Right lobe of liver (tissue), 6 donors: ENCODE data around the gene RALGAPA2. TPM values are rescaled to one million over a fixed set of nuclear protein-coding genes. Genes with fewer than 3 reads are reported as not detected.

Experiments used
- ATAC-seq, 4 donors: fragments of 200-7000 bp; cut with Tn5 transposase; one replicate each; pipeline ENCODE4 v1.9.1; 2020; ENCODE audit warnings: mild to moderate bottlenecking in 4 of 4, moderate library complexity in 4 of 4
- DNase-seq, 3 donors: peaks; one replicate each; pipeline ENCODE4 v3.0.0-alpha.2; 2020
- H3K27ac ChIP-seq, 3 donors: fragments of 200-600 bp; one replicate each; pipeline ENCODE4 v1.8.0; 2022
- H3K27me3 ChIP-seq, 2 donors: fragments of 200-600 bp; one replicate each; pipeline ENCODE4 v1.8.0; 2022
- H3K36me3 ChIP-seq, 4 donors: fragments of 200-600 bp; sonication (generic) in 1 of 4; one replicate each; pipeline versions ENCODE4 v1.5.1 to v1.8.0; 2017 to 2022; ENCODE audit warnings: control low read depth in 1 of 4
- H3K4me1 ChIP-seq, 4 donors: fragments of 200-600 bp; sonication (generic) in 1 of 4; one replicate each; pipeline versions ENCODE4 v1.5.1 to v1.8.0; 2017 to 2022; ENCODE audit warnings: control low read depth in 1 of 4
- H3K4me3 ChIP-seq, 3 donors: fragments of 200-600 bp; one replicate each; pipeline ENCODE4 v1.8.0; 2022
- H3K9me3 ChIP-seq, 4 donors: fragments of 200-600 bp; sonication (generic) in 1 of 4; one replicate each; pipeline versions ENCODE4 v1.5.1 to v1.8.0; 2017 to 2022; ENCODE audit warnings: control low read depth in 1 of 4
- POLR2A ChIP-seq: fragments of 450-650 bp; IDR thresholded peaks from one replicate; pipeline ENCODE4 v1.6.1; 2017; ENCODE audit warnings: antibody characterized with exemption, mild to moderate bottlenecking
- WGBS: methylation state at CpG from one replicate; pipeline ENCODE4 v1.1.6; 2018; ENCODE audit warnings: low coverage, low lambda C conversion rate; ENCODE audit not compliant: insufficient coverage; ENCODE audit errors: missing lambda C conversion rate; 5-methylcytosine and 5-hydroxymethylcytosine counted together
- intact Hi-C, 2 donors: fragments of 100-400 bp; cut with DNase I; formaldehyde crosslinking; loops; one replicate each; pipeline versions ENCODE4 v1.11.2 to v1.14.1; 2022
- total RNA-seq, 6 experiments: library from RNA; depleted of rRNA in 2 of 6; stranded (reverse); fragments of >200 nt in 2 of 6; fragmentation: NEBNext Ultra II Directional in 3 of 6; extraction: Animal tissue kit (Norgen Biotek cat#: 25700) in 3 of 6; gene quantifications; one replicate each; pipeline versions ENCODE4 v1.1.0 to v1.2.4, GENCODE V29; 2016 to 2023
- TF ChIP-seq, protein P1 (sequence below), 4 donors: fragments of 200-600 bp in 3 of 4; fragments of 450-650 bp in 1 of 4; IDR thresholded peaks; one replicate each; pipeline versions ENCODE4 v1.5.1 to v1.8.0; 2016 to 2022; ENCODE audit warnings: antibody characterized with exemption in 4 of 4, mild to moderate bottlenecking in 2 of 4
- donor health status: DM: no; HTN: yes; CAD: no.
- donor health status: DM: no; HTN: no; CAD: no.
- donor health status: DM: no; HTN: no; CAD: no.
- donor health status: DM: no; HTN: yes; CAD: no.
- donor health status: DM: no; HTN: yes; CAD: no.

Gene RALGAPA2
- total RNA-seq, 6 experiments from 2014 or later: 38.3 to 76.7 (median 62.7) TPM

DNA sequence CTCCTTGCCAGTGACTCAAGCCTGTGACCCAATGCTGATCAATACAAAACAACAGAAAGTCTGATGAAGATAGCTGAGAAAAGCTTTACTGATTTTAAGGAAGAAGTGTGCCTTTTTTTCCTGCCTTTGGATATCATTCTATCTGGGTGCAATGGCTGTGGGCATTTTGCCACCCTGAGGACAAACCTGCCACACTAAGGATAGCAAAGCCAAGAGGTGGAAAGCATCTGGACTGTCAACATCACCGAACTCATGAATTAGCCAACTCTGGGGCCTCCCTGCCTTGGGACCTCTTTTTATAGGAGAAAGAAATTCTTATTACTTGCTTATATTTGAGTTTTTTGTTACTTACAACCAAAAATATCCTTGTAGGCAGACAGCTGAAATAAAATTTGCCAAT, 19.9 kb downstream of the RALGAPA2 start:
- DNase-seq (no peak), ATAC-seq (peak; percentile 41 to 76 (median 55))
- Histone ChIP-seq H3K9me3 (no peaks in the 10 kb centered on the region), H3K4me3 (no peak overlapping the region), H3K27me3 (no peaks in the 10 kb centered on the region), H3K36me3 (no peaks in the 10 kb centered on the region), H3K27ac (no peak overlapping the region), H3K4me1 (peaks cover 0 to 4% (median 0%) of the 10 kb centered on the region in 4 donors)
- TF ChIP-seq, protein P1, sequence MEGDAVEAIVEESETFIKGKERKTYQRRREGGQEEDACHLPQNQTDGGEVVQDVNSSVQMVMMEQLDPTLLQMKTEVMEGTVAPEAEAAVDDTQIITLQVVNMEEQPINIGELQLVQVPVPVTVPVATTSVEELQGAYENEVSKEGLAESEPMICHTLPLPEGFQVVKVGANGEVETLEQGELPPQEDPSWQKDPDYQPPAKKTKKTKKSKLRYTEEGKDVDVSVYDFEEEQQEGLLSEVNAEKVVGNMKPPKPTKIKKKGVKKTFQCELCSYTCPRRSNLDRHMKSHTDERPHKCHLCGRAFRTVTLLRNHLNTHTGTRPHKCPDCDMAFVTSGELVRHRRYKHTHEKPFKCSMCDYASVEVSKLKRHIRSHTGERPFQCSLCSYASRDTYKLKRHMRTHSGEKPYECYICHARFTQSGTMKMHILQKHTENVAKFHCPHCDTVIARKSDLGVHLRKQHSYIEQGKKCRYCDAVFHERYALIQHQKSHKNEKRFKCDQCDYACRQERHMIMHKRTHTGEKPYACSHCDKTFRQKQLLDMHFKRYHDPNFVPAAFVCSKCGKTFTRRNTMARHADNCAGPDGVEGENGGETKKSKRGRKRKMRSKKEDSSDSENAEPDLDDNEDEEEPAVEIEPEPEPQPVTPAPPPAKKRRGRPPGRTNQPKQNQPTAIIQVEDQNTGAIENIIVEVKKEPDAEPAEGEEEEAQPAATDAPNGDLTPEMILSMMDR (IDR thresholded peaks at IDR 0.05): no peak
- TF ChIP-seq POLR2A: no peak
- WGBS: 38% methylated on average over 1 of the region's 1 CpG
- intact Hi-C loops: no loop called here

DNA sequence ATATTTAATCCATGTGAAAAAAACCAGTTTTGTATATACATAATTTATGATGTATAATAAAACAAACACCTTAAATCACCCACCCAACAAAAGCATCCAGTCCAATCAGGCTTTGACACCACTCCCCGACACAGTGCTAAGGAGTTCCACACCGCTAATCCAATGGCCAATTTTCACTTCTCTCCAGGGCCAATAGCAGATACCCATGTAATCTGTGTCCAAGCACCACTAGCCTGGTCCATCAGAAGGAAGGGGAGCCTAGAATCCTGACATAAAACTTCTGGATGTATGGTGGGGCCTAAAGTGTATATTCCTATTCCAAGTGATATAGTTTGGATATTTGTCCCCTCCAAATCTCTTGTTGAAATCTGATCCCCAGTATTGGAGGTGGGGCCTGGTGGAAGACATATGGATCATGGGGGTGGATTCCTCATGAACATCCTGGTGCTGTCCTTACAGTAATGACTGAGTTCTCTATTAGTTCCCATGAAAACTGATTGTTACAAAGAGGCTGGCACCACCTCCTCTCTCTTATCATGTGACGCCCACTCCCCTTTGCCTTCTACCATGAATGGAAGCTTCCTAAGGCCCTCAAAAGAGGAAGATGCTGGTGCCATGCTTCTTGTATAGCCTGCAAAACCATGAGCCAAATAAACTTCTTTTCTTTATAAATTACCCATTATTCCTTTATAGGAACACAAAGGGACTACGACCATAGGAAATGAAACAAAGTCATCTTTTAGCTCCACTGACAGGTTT, 20.8 kb downstream of the RALGAPA2 start:
- H3K27me3 ChIP-seq: no peaks in the 10 kb centered on the region
- H3K9me3 ChIP-seq: no peaks in the 10 kb centered on the region
- DNase-seq: no peak
- WGBS: 74% methylated on average over 3 of the region's 4 CpGs
- H3K4me1 ChIP-seq: peaks cover 0 to under 1% (median 0%) of the 10 kb centered on the region in 4 donors
- no peak for TF ChIP-seq POLR2A
- no peak overlapping the region for H3K27ac ChIP-seq
- no peaks in the 10 kb centered on the region for H3K36me3 ChIP-seq
- no peak for ATAC-seq
- intact Hi-C loops: no loop called here
- H3K4me3 ChIP-seq: no peak overlapping the region

DNA sequence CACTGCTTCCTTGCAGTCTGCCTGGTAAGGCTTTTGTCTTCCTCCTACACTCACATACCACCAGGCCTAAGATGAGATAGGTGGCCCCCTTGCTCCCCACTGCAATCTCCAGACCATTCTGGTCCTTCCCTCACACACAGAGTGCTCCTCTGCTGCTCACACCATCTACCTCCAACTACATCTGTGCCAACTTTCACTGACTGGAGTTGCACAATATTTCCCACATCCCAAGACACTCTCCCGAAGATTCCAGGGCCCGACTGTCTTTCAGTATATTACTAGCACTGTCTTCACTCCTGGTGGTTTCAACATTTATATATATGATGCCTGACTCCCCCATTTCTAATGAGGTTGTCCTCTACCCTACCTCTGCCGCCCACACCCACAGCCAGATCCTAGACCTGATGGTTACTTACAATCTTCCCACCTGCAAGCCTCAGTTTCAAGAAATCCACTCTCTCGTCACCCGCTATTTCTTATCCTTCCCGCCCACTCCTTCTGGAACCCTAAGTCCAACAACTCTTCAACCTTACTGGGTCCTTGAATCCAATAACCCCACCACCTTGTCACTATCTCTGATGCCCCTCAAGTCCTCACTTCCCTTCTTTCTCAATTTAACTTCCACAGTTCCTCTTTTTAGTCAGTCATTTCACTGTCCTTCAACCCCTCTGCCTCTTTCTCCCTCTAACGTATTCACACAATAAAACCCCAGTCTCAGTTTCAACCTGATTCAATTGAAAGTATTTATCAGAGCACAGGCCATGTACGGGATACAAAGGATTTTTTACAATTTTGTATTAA, 21.6 kb downstream of the RALGAPA2 start:
- H3K4me3 ChIP-seq: no peak overlapping the region
- DNase-seq: no peak
- H3K9me3 ChIP-seq: no peaks in the 10 kb centered on the region
- 71% methylated on average over 8 of the region's 8 CpGs for WGBS
- peak overlapping the region in 1 of 3 donors; percentile 26 for H3K27ac ChIP-seq
- TF ChIP-seq, protein P1 (IDR thresholded peaks at IDR 0.05): no peak
- TF ChIP-seq POLR2A: no peak
- peaks cover 0 to 8% (median 0%) of the 10 kb centered on the region in 4 donors for H3K4me1 ChIP-seq
- intact Hi-C loops: no loop called here
- H3K27me3 ChIP-seq: no peaks in the 10 kb centered on the region
- no peaks in the 10 kb centered on the region for H3K36me3 ChIP-seq
- ATAC-seq: peak; percentile 50 to 75 (median 56)

DNA sequence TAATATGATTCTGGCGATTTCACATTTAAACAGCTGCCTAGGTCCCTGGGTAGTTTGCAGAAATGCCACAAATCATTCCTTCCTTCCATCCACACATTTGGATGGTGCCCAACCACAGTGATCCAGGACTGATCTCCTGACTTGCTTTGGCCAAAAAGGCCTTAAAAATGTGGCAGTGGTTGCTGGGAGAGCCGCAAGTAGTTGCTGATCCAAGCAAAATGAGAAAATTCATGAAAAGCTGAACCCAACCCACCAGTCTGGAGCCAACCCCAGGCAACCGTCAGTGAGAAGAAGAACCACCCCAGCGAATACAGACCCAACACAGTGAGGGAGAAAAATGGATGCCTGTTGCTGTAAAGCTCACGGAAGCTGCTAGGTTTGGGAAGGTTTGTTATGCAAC, 25.1 kb downstream of the RALGAPA2 start:
- WGBS: 63% methylated on average over 4 of the region's 5 CpGs
- H3K27me3 ChIP-seq: no peaks in the 10 kb centered on the region
- DNase-seq (no peak), ATAC-seq (no peak)
- no peak for TF ChIP-seq POLR2A
- TF ChIP-seq, protein P1 (IDR thresholded peaks at IDR 0.05): no peak
- no peaks in the 10 kb centered on the region for H3K9me3 ChIP-seq
- H3K4me1 ChIP-seq: peaks cover 0 to 32% (median 11%) of the 10 kb centered on the region in 4 donors
- intact Hi-C loops: no loop called here
- no peak overlapping the region for H3K27ac ChIP-seq
- H3K4me3 ChIP-seq: no peak overlapping the region
- H3K36me3 ChIP-seq: no peaks in the 10 kb centered on the region

DNA sequence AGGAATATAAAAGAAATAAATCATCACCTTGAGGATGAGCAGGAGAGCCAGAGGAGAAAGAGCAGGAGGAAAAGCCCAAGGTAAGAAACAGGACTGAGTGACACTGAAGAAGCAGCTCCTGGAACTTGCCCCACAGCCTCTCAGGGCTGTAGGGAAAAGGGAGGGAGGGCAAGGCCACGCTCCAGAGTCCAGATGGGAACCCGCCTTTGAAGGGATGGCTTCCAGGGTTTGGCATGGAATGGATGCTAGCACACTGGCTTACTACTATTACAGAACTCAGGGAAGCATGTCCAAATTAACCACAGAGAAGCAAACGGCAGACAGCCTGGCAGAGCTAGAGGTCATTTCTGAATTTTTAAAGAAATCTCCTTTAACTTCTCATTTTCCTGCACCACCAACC, 26.8 kb downstream of the RALGAPA2 start:
- intact Hi-C loops: no loop called here
- Histone ChIP-seq H3K27me3 (no peaks in the 10 kb centered on the region), H3K9me3 (no peaks in the 10 kb centered on the region), H3K4me3 (no peak overlapping the region), H3K36me3 (no peaks in the 10 kb centered on the region), H3K4me1 (peaks cover 0 to 40% (median 13%) of the 10 kb centered on the region in 4 donors), H3K27ac (no peak overlapping the region)
- ATAC-seq (peak; percentile 24 to 77 (median 52)), DNase-seq (peak in 1 of 3 donors; percentile 59)
- 30% methylated on average over 2 of the region's 3 CpGs for WGBS
- TF ChIP-seq POLR2A: no peak
- TF ChIP-seq, protein P1 (IDR thresholded peaks at IDR 0.05): no peak
